ENCODE results near the gene GABRB3. TPM values are rescaled to one million over a fixed set of nuclear protein-coding genes. Genes with fewer than 3 reads are reported as not detected.

Gene GABRB3
- total and polyA plus RNA-seq, 4 donors: 0.81 to 5.5 (median 3.6) TPM

GRCh38 chr15:26628071-26628470 is 144.8 kb downstream of the GABRB3 start:
- H3K4me3 ChIP-seq: no peak overlapping the region
- ATAC-seq (ENCODE audit: insufficient read depth, low FRiP score): no peak
- H3K27me3 ChIP-seq (ENCODE audit: control insufficient read depth in 3 of 3, insufficient read depth in 3 of 3, low read length in 2 of 3): no peaks in the 10 kb centered on the region
- no peak overlapping the region for H3K27ac ChIP-seq (ENCODE audit: low read depth in 1 of 2, low read length in 1 of 2)
- H3K4me1 ChIP-seq (ENCODE audit: control insufficient read depth in 5 of 5, insufficient read depth in 5 of 5, low read length in 5 of 5): peaks cover 0 to 2% (median 0%) of the 10 kb centered on the region in 5 donors
- peaks cover 0 to 9% (median 0%) of the 10 kb centered on the region in 4 donors for H3K9me3 ChIP-seq (ENCODE audit: control insufficient read depth in 4 of 4, insufficient read depth in 3 of 4, low read length in 3 of 4)
- no peaks in the 10 kb centered on the region for H3K36me3 ChIP-seq (ENCODE audit: control insufficient read depth in 4 of 4, insufficient read depth in 4 of 4, low read length in 4 of 4)
- no peak overlapping the region for H3K9ac ChIP-seq (ENCODE audit: insufficient read depth in 1 of 2, low read length in 2 of 2)
- DNase-seq: no peak
- 68 to 80% methylated on average over 3 of the region's 3 CpGs for WGBS, 2 donors
- TF ChIP-seq CTCF (IDR thresholded peaks at IDR 0.05; ENCODE audit: control extremely low read depth, extremely low read depth): no peak

- 92 to 96% methylated on average over 17 of the region's 17 CpGs for WGBS, 2 donors
- ATAC-seq (ENCODE audit: insufficient read depth, low FRiP score): no peak
- Histone ChIP-seq H3K9ac (ENCODE audit: insufficient read depth in 1 of 2, low read length in 2 of 2) (no peak overlapping the region), H3K27ac (ENCODE audit: low read depth in 1 of 2, low read length in 1 of 2) (no peak overlapping the region), H3K4me1 (ENCODE audit: control insufficient read depth in 5 of 5, insufficient read depth in 5 of 5, low read length in 5 of 5) (no peaks in the 10 kb centered on the region), H3K27me3 (ENCODE audit: control insufficient read depth in 3 of 3, insufficient read depth in 3 of 3, low read length in 2 of 3) (no peaks in the 10 kb centered on the region), H3K4me3 (no peak overlapping the region), H3K36me3 (ENCODE audit: control insufficient read depth in 4 of 4, insufficient read depth in 4 of 4, low read length in 4 of 4) (no peaks in the 10 kb centered on the region), H3K9me3 (ENCODE audit: control insufficient read depth in 4 of 4, insufficient read depth in 3 of 4, low read length in 3 of 4) (peaks cover 0 to 8% (median 0%) of the 10 kb centered on the region in 4 donors)
- no peak for DNase-seq
- TF ChIP-seq CTCF (IDR thresholded peaks at IDR 0.05; ENCODE audit: control extremely low read depth, extremely low read depth): no peak
Observed at GRCh38 chr15:26624128-26624527, 148.7 kb downstream of the GABRB3 start.

GRCh38 chr15:26623071-26623470 is 149.8 kb downstream of the GABRB3 start:
- ATAC-seq (ENCODE audit: insufficient read depth, low FRiP score): no peak
- Histone ChIP-seq H3K4me3 (no peak overlapping the region), H3K9ac (ENCODE audit: insufficient read depth in 1 of 2, low read length in 2 of 2) (no peak overlapping the region), H3K4me1 (ENCODE audit: control insufficient read depth in 5 of 5, insufficient read depth in 5 of 5, low read length in 5 of 5) (no peaks in the 10 kb centered on the region), H3K27ac (ENCODE audit: low read depth in 1 of 2, low read length in 1 of 2) (no peak overlapping the region), H3K9me3 (ENCODE audit: control insufficient read depth in 4 of 4, insufficient read depth in 3 of 4, low read length in 3 of 4) (peaks cover 0 to 6% (median 0%) of the 10 kb centered on the region in 4 donors), H3K36me3 (ENCODE audit: control insufficient read depth in 4 of 4, insufficient read depth in 4 of 4, low read length in 4 of 4) (no peaks in the 10 kb centered on the region), H3K27me3 (ENCODE audit: control insufficient read depth in 3 of 3, insufficient read depth in 3 of 3, low read length in 2 of 3) (no peaks in the 10 kb centered on the region)
- 78 to 85% methylated on average over 9 of the region's 9 CpGs for WGBS, 2 donors
- DNase-seq: no peak
- TF ChIP-seq CTCF (IDR thresholded peaks at IDR 0.05; ENCODE audit: control extremely low read depth, extremely low read depth): no peak

GRCh38 chr15:26621816-26622215 is 151.1 kb downstream of the GABRB3 start:
- Histone ChIP-seq H3K27ac (ENCODE audit: low read depth in 1 of 2, low read length in 1 of 2) (no peak overlapping the region), H3K4me3 (no peak overlapping the region), H3K4me1 (ENCODE audit: control insufficient read depth in 5 of 5, insufficient read depth in 5 of 5, low read length in 5 of 5) (no peaks in the 10 kb centered on the region), H3K36me3 (ENCODE audit: control insufficient read depth in 4 of 4, insufficient read depth in 4 of 4, low read length in 4 of 4) (no peaks in the 10 kb centered on the region), H3K9ac (ENCODE audit: insufficient read depth in 1 of 2, low read length in 2 of 2) (no peak overlapping the region), H3K27me3 (ENCODE audit: control insufficient read depth in 3 of 3, insufficient read depth in 3 of 3, low read length in 2 of 3) (no peaks in the 10 kb centered on the region), H3K9me3 (ENCODE audit: control insufficient read depth in 4 of 4, insufficient read depth in 3 of 4, low read length in 3 of 4) (peaks cover 0 to 6% (median 0%) of the 10 kb centered on the region in 4 donors)
- no peak for TF ChIP-seq CTCF (IDR thresholded peaks at IDR 0.05; ENCODE audit: control extremely low read depth, extremely low read depth)
- DNase-seq: no peak
- WGBS, 2 donors: 60 to 67% methylated on average over 5 of the region's 5 CpGs
- no peak for ATAC-seq (ENCODE audit: insufficient read depth, low FRiP score)

Data from lung (tissue), 12 donors.